Gastrocnemius medialis (tissue), 4 donors: Measurements from ENCODE around the gene ERI3.

ENCODE experiments used
- POLR2A ChIP-seq, 2 donors: fragments of 450-650 bp; IDR thresholded peaks; one replicate each; pipeline ENCODE4 v1.6.1; 2017; ENCODE audit warnings: antibody characterized with exemption in 2 of 2, mild to moderate bottlenecking in 2 of 2, moderate library complexity in 2 of 2
- TF ChIP-seq, protein P1 (sequence below), 5 experiments: fragments of 450-650 bp in 3 of 5; fragments of 200-600 bp in 2 of 5; sonication (generic) in 2 of 5; IDR thresholded peaks in 4 of 5; conservative IDR thresholded peaks in 1 of 5; 1 replicate in 4 of 5; 2 replicates in 1 of 5; pipeline ENCODE4 v1.5.1; 2016 to 2019; ENCODE audit warnings: antibody characterized with exemption in 5 of 5, mild to moderate bottlenecking in 3 of 5, moderate library complexity in 3 of 5

DNA sequence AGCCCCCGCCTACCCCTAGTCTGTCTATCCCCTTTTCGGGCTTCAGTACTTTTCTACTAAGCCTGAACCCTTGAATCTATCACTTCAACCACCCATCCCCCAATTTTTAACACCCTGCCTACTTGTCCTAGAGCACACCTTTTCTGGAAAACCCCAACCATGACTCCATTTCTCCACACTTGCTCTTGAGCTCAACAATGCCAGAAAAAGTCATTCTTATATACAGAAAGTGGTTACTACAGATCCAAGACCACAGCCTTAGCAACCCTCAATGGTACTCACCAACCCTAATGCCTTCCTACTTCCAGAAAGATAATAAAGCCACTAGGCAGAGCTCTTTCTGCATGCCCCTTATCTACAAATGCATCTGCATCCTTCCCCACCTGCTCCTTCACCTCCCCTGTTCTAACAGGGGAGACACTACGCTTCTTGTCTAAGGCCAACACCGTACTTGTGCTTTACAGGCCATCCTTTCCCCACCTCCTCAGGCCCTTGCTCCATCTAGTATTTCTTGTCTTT lies 100.6 kb downstream of the ERI3 start:
- TF ChIP-seq, protein P1, sequence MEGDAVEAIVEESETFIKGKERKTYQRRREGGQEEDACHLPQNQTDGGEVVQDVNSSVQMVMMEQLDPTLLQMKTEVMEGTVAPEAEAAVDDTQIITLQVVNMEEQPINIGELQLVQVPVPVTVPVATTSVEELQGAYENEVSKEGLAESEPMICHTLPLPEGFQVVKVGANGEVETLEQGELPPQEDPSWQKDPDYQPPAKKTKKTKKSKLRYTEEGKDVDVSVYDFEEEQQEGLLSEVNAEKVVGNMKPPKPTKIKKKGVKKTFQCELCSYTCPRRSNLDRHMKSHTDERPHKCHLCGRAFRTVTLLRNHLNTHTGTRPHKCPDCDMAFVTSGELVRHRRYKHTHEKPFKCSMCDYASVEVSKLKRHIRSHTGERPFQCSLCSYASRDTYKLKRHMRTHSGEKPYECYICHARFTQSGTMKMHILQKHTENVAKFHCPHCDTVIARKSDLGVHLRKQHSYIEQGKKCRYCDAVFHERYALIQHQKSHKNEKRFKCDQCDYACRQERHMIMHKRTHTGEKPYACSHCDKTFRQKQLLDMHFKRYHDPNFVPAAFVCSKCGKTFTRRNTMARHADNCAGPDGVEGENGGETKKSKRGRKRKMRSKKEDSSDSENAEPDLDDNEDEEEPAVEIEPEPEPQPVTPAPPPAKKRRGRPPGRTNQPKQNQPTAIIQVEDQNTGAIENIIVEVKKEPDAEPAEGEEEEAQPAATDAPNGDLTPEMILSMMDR (IDR thresholded peaks at IDR 0.05 in 4 of 5, conservative IDR thresholded peaks at IDR 0.05 in 1 of 5) = no peak
- no peak for TF ChIP-seq POLR2A (IDR thresholded peaks at IDR 0.05)
